Caco-2 (cell line): ENCODE results near the gene AKAP6. TPM values are rescaled to one million over a fixed set of nuclear protein-coding genes. Genes with fewer than 3 reads are reported as not detected.

Experiments used
- BruUV-seq: library from RNA; stranded (reverse); fragments of 400-500 nt; replicated peaks from 2 replicates; lab custom pipeline; 2021; lab: Mats Ljungman, UMichigan
- CTCF ChIA-PET: fragments of 300-600 bp; sonication (Branson Sonifier 250); formaldehyde crosslinking; loops from one replicate; lab custom pipeline; 2022; ENCODE audit warnings: antibody characterized with exemption; lab: Charles Lee
- POLR2A ChIA-PET: fragments of 300-600 bp; sonication (Branson Sonifier 250); formaldehyde crosslinking; loops from one replicate; lab custom pipeline; 2022; ENCODE audit warnings: antibody characterized with exemption; lab: Charles Lee
- DNase-seq, 2 experiments: peaks; one replicate each; pipeline versions ENCODE4 v3.0.0 to v3.0.0-alpha.2; 2020 to 2022
- H3K27me3 ChIP-seq: replicated peaks from 2 replicates; pipeline ENCODE4 v1.6.0; 2011; ENCODE audit warnings: low read length; ENCODE audit not compliant: control insufficient read depth, insufficient read depth
- H3K36me3 ChIP-seq: 2 replicates; pipeline ENCODE4 v1.5.1; 2011; ENCODE audit warnings: low read length; ENCODE audit not compliant: control insufficient read depth, insufficient read depth
- H3K4me1 ChIP-seq: fragments of 250-450 bp; sonication (Bioruptor Pico); 2 replicates; pipeline ENCODE4 v1.5.1; 2020; ENCODE audit warnings: mild to moderate bottlenecking
- H3K4me3 ChIP-seq: 2 replicates; pipeline ENCODE4 v1.5.1; 2011; ENCODE audit warnings: low read depth, mild to moderate bottlenecking, control low read depth, low read length
- H3K9me3 ChIP-seq: fragments of 250-450 bp; sonication (Bioruptor Pico); 2 replicates; pipeline ENCODE4 v1.5.1; 2020; ENCODE audit warnings: mild to moderate bottlenecking, moderate library complexity
- H3K27ac Mint-ChIP-seq: one replicate; pipeline ENCODE4 v1.8.0; 2022; ENCODE audit warnings: mixed read lengths; ENCODE audit not compliant: unreplicated experiment
- H3K27me3 Mint-ChIP-seq: one replicate; pipeline ENCODE4 v1.8.0; 2022; ENCODE audit warnings: mixed read lengths; ENCODE audit not compliant: insufficient read depth, unreplicated experiment
- H3K36me3 Mint-ChIP-seq: one replicate; pipeline ENCODE4 v1.8.0; 2022; ENCODE audit warnings: mild to moderate bottlenecking, mixed read lengths; ENCODE audit not compliant: insufficient read depth, unreplicated experiment
- H3K4me1 Mint-ChIP-seq: one replicate; pipeline ENCODE4 v1.8.0; 2022; ENCODE audit warnings: low read depth, mixed read lengths; ENCODE audit not compliant: unreplicated experiment
- H3K4me3 Mint-ChIP-seq: one replicate; pipeline ENCODE4 v1.8.0; 2022; ENCODE audit warnings: mild to moderate bottlenecking, moderate library complexity, mixed read lengths; ENCODE audit not compliant: unreplicated experiment
- H3K9me3 Mint-ChIP-seq: one replicate; pipeline ENCODE4 v1.8.0; 2022; ENCODE audit warnings: mixed read lengths; ENCODE audit not compliant: unreplicated experiment
- CTCF ChIP-seq, 2 experiments: fragments of 200-600 bp in 1 of 2; IDR thresholded peaks; 1 replicate in 1 of 2; 2 replicates in 1 of 2; pipeline versions ENCODE4 v1.5.1 to v1.8.0; 2011 to 2022; ENCODE audit warnings: antibody characterized with exemption in 1 of 2, control low read depth in 1 of 2, inconsistent platforms in 1 of 2, low read depth in 1 of 2, low read length in 1 of 2, mild to moderate bottlenecking in 1 of 2, moderate library complexity in 1 of 2; ENCODE audit not compliant: insufficient read depth in 1 of 2, severe bottlenecking in 1 of 2, unreplicated experiment in 1 of 2
- intact Hi-C: fragments of 100-400 bp; cut with micrococcal nuclease; formaldehyde crosslinking; loops from one replicate; pipeline ENCODE4 v1.10.0; 2022; ENCODE audit not compliant: unreplicated experiment
- total RNA-seq: library from RNA; stranded (reverse); gene quantifications from 2 replicates; pipeline ENCODE4 v1.2.3, GENCODE V29; 2022

Gene AKAP6
- total RNA-seq, 1 experiment from 2014 or later: 3.0 TPM

DNA sequence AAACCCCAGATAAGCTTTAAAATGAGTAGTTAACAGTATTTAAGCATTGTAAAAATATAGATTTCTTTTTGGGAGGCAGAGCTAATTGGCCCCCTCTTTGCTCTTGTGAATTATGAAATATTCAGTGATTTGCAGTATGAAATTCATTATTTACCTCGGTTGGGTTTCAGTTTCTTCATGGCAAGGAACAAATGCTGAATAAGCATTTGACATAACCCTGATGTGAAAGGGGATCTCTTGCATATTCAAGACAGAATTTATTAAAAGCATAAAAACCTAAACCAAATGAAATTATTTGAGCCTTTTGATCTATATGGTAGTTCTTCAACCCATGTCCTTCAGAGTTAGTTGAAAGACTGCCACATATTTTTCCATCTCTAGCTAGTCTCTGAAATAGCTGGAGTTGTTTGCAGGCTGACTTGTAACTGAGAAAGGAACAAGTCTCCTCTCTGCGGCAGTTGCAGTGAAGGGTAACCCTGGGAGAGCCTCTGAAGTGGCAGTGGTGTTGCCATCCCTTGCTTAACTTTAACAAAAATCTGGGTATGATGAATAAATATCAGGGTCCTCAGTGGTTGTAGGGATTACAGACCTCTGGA lies 690 bp downstream of the AKAP6 start:
- Histone ChIP-seq H3K4me1 (peaks cover 16% of the 10 kb centered on the region), H3K9me3 (no peaks in the 10 kb centered on the region), H3K36me3 (no peaks in the 10 kb centered on the region), H3K4me3 (no peak overlapping the region), H3K27me3 (no peaks in the 10 kb centered on the region)
- Mint-ChIP-seq H3K27me3 (no peaks in the 10 kb centered on the region), H3K4me1 (peaks cover 10% of the 10 kb centered on the region), H3K9me3 (no peaks in the 10 kb centered on the region), H3K36me3 (no peaks in the 10 kb centered on the region), H3K27ac (no peak overlapping the region), H3K4me3 (no peak overlapping the region)
- DNase-seq: no peak
- intact Hi-C loops: no loop called here
- ChIA-PET CTCF (no interaction called here), POLR2A (no interaction called here)
- no peak for TF ChIP-seq CTCF (IDR thresholded peaks at IDR 0.05; ENCODE audit: insufficient read depth in 1 of 2, low read depth in 1 of 2, low read length in 1 of 2, severe bottlenecking in 1 of 2, unreplicated experiment in 1 of 2)
- no TSS peak for BruUV-seq

GRCh38 chr14:32330351-32331111 lies 1.4 kb downstream of the AKAP6 start:
- Mint-ChIP-seq H3K9me3 (no peaks in the 10 kb centered on the region), H3K27me3 (no peaks in the 10 kb centered on the region), H3K4me1 (peaks cover 10% of the 10 kb centered on the region), H3K36me3 (no peaks in the 10 kb centered on the region), H3K4me3 (no peak overlapping the region), H3K27ac (no peak overlapping the region)
- intact Hi-C loops: no loop called here
- no peaks in the 10 kb centered on the region for H3K36me3 ChIP-seq
- DNase-seq: no peak
- no peaks in the 10 kb centered on the region for H3K27me3 ChIP-seq
- TF ChIP-seq CTCF (IDR thresholded peaks at IDR 0.05; ENCODE audit: insufficient read depth in 1 of 2, low read depth in 1 of 2, low read length in 1 of 2, severe bottlenecking in 1 of 2, unreplicated experiment in 1 of 2): no peak
- H3K4me3 ChIP-seq: no peak overlapping the region
- H3K9me3 ChIP-seq: no peaks in the 10 kb centered on the region
- H3K4me1 ChIP-seq: peaks cover 16% of the 10 kb centered on the region
- CTCF ChIA-PET: no interaction called here
- BruUV-seq: no TSS peak
- POLR2A ChIA-PET: no interaction called here

DNA sequence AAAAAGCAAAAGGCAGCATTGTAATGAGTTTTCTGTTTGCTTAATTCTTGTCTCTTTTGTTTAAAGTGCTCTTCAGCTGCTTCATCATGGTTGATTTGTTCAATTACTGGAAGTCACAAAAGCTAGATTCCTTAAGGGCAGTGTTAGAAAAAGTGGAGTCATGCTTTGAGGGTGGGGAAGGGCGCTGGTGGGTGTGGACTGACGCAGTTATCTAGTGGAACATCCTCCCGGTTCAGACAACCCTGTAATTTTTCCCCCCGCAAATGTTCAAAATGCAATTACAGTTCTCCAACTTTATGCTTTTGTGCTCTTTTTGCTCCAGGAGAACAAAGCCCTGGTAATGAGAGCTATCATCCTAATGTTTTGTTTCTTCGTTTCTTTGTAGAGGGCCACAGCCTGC lies 2.1 kb downstream of the AKAP6 start:
- ChIA-PET CTCF (no interaction called here), POLR2A (no interaction called here)
- peaks cover 16% of the 10 kb centered on the region for H3K4me1 ChIP-seq
- Mint-ChIP-seq H3K4me1 (peaks cover 10% of the 10 kb centered on the region), H3K4me3 (no peak overlapping the region), H3K27ac (no peak overlapping the region), H3K27me3 (no peaks in the 10 kb centered on the region), H3K36me3 (no peaks in the 10 kb centered on the region), H3K9me3 (no peaks in the 10 kb centered on the region)
- intact Hi-C loops: no loop called here
- no peaks in the 10 kb centered on the region for H3K36me3 ChIP-seq
- no TSS peak for BruUV-seq
- H3K9me3 ChIP-seq: no peaks in the 10 kb centered on the region
- TF ChIP-seq CTCF (IDR thresholded peaks at IDR 0.05; ENCODE audit: insufficient read depth in 1 of 2, low read depth in 1 of 2, low read length in 1 of 2, severe bottlenecking in 1 of 2, unreplicated experiment in 1 of 2): no peak
- H3K4me3 ChIP-seq: no peak overlapping the region
- no peaks in the 10 kb centered on the region for H3K27me3 ChIP-seq
- no peak for DNase-seq
